H1 (cell line): ENCODE data around the gene RGS9. TPM values are rescaled to one million over a fixed set of nuclear protein-coding genes. Genes with fewer than 3 reads are reported as not detected.

Experiments
- CTCF ChIA-PET: fragments of 300-600 bp; sonication (Branson Sonifier 250); formaldehyde crosslinking; loops from one replicate; lab custom pipeline; 2021; ENCODE audit not compliant: partially characterized antibody; lab: Charles Lee
- POLR2A ChIA-PET: fragments of 300-600 bp; sonication (Branson Sonifier 250); formaldehyde crosslinking; loops from one replicate; lab custom pipeline; 2021; ENCODE audit warnings: inconsistent platforms; ENCODE audit not compliant: partially characterized antibody; lab: Charles Lee
- DNase-seq, 2 experiments: peaks; one replicate each; pipeline versions ENCODE4 v3.0.0 to v3.0.0-alpha.2; 2010 to 2022; ENCODE audit warnings: low spot score in 2 of 2, low read depth in 1 of 2, mixed read lengths in 1 of 2
- FAIRE-seq: peaks from 2 replicates; lab custom pipeline; 2011; peaks lifted over from hg19 to GRCh38; lab: Jason Lieb, UNC
- H2AFZ ChIP-seq: 2 replicates; pipeline ENCODE4 v1.8.1; 2012; ENCODE audit warnings: low read length, inconsistent platforms
- H2AK5ac ChIP-seq: 2 replicates; pipeline ENCODE4 v1.6.1; 2013; ENCODE audit warnings: low read depth, low read length
- H2BK120ac ChIP-seq: replicated peaks from 2 replicates; pipeline ENCODE3; 2013; ENCODE audit warnings: low read depth, low read length, inconsistent platforms
- H2BK12ac ChIP-seq: 2 replicates; pipeline ENCODE4 v1.6.1; 2013; ENCODE audit warnings: low read depth, low read length
- H2BK15ac ChIP-seq: 2 replicates; pipeline ENCODE4 v1.6.1; 2013; ENCODE audit warnings: low read length
- H2BK20ac ChIP-seq: 2 replicates; pipeline ENCODE4 v1.6.1; 2013; ENCODE audit warnings: low read length
- H2BK5ac ChIP-seq: 2 replicates; pipeline ENCODE4 v1.6.1; 2013; ENCODE audit warnings: low read depth, low read length
- H3K14ac ChIP-seq: 2 replicates; pipeline ENCODE4 v1.6.1; 2013; ENCODE audit warnings: inconsistent platforms; ENCODE audit not compliant: insufficient read length
- H3K18ac ChIP-seq: 2 replicates; pipeline ENCODE4 v1.6.1; 2013; ENCODE audit warnings: low read length; ENCODE audit errors: extremely low read depth
- H3K23ac ChIP-seq: 2 replicates; pipeline ENCODE4 v1.6.1; 2013; ENCODE audit warnings: inconsistent platforms; ENCODE audit not compliant: insufficient read length
- H3K23me2 ChIP-seq: 2 replicates; pipeline ENCODE4 v1.6.1; 2013; ENCODE audit warnings: low read depth, low read length
- H3K27ac ChIP-seq: 2 replicates; pipeline ENCODE4 v1.6.1; 2011; ENCODE audit warnings: low read depth, low read length, inconsistent platforms
- H3K27me3 ChIP-seq, 4 experiments: replicated peaks in 1 of 4; 1 replicate in 1 of 4; 2 replicates in 3 of 4; pipeline versions ENCODE4 v1.6.1 to v1.8.1; 2011 to 2013; ENCODE audit warnings: low read length in 3 of 4, mild to moderate bottlenecking in 3 of 4, inconsistent platforms in 2 of 4, mixed read lengths in 2 of 4, moderate library complexity in 1 of 4; ENCODE audit not compliant: control insufficient read depth in 3 of 4, insufficient read depth in 3 of 4; ENCODE audit errors: extremely low read depth in 1 of 4
- H3K36me3 ChIP-seq, 4 experiments: 2 replicates each; pipeline versions ENCODE4 v1.6.1 to v1.8.1; 2011 to 2013; ENCODE audit warnings: mild to moderate bottlenecking in 4 of 4, low read length in 3 of 4, moderate library complexity in 2 of 4, control low read depth in 1 of 4, inconsistent platforms in 1 of 4; ENCODE audit not compliant: insufficient read depth in 4 of 4, control insufficient read depth in 2 of 4
- H3K4ac ChIP-seq: replicated peaks from 2 replicates; pipeline ENCODE3; 2013; ENCODE audit warnings: low read length, low read depth, mixed read lengths, inconsistent platforms; ENCODE audit not compliant: insufficient read length
- H3K4me1 ChIP-seq, 4 experiments: replicated peaks in 1 of 4; 1 replicate in 1 of 4; 2 replicates in 3 of 4; pipeline versions ENCODE4 v1.6.1 to v1.8.1; 2011 to 2013; ENCODE audit warnings: low read length in 3 of 4, inconsistent platforms in 2 of 4, mixed read lengths in 1 of 4; ENCODE audit not compliant: insufficient read depth in 4 of 4, control insufficient read depth in 3 of 4
- H3K4me2 ChIP-seq, 2 experiments: 2 replicates each; pipeline versions ENCODE4 v1.6.1 to v1.8.1; 2011 to 2013; ENCODE audit warnings: low read depth in 2 of 2, low read length in 2 of 2, control low read depth in 1 of 2, inconsistent platforms in 1 of 2, mild to moderate bottlenecking in 1 of 2; ENCODE audit not compliant: insufficient read depth in 1 of 2
- H3K4me3 ChIP-seq, 4 experiments: fragments of 200-600, 300-600 bp in 1 of 4; sonication (generic), shearing (Covaris generic), sonication (Bioruptor Twin) in 1 of 4; 2 replicates each; pipeline versions ENCODE4 v1.5.1 to v1.8.1; 2011 to 2016; ENCODE audit warnings: low read length in 4 of 4, low read depth in 3 of 4, control low read depth in 2 of 4, inconsistent platforms in 2 of 4, mild to moderate bottlenecking in 2 of 4, mixed read lengths in 1 of 4, moderate library complexity in 1 of 4; ENCODE audit not compliant: insufficient read depth in 2 of 4; ENCODE audit errors: extremely low read depth in 1 of 4
- H3K56ac ChIP-seq: replicated peaks from 2 replicates; pipeline ENCODE3; 2013; ENCODE audit warnings: low read depth, mild to moderate bottlenecking, mixed read lengths, low read length, inconsistent platforms; ENCODE audit not compliant: insufficient read length
- H3K79me1 ChIP-seq: 2 replicates; pipeline ENCODE4 v1.6.1; 2013; ENCODE audit warnings: low read depth, low read length, control low read depth
- H3K79me2 ChIP-seq, 2 experiments: 2 replicates each; pipeline versions ENCODE4 v1.6.1 to v1.8.1; 2012 to 2013; ENCODE audit warnings: low read length in 2 of 2, mild to moderate bottlenecking in 2 of 2, inconsistent platforms in 1 of 2; ENCODE audit not compliant: insufficient read depth in 2 of 2, control insufficient read depth in 1 of 2
- H3K9ac ChIP-seq, 4 experiments: replicated peaks in 1 of 4; 1 replicate in 1 of 4; 2 replicates in 3 of 4; pipeline versions ENCODE4 v1.6.1 to v1.8.1; 2011 to 2013; ENCODE audit warnings: low read depth in 3 of 4, low read length in 3 of 4, control low read depth in 2 of 4, mild to moderate bottlenecking in 2 of 4, moderate library complexity in 2 of 4, inconsistent platforms in 1 of 4; ENCODE audit errors: extremely low read depth in 1 of 4
- H3K9me3 ChIP-seq, 2 experiments: 2 replicates each; pipeline versions ENCODE4 v1.6.1 to v1.8.1; 2012 to 2013; ENCODE audit warnings: mild to moderate bottlenecking in 2 of 2, moderate library complexity in 2 of 2, control low read depth in 1 of 2, inconsistent platforms in 1 of 2, low read depth in 1 of 2, low read length in 1 of 2, mixed read lengths in 1 of 2; ENCODE audit not compliant: insufficient read depth in 2 of 2
- H4K20me1 ChIP-seq, 2 experiments: replicated peaks in 1 of 2; 2 replicates each; pipeline versions ENCODE3 to v1.8.1; 2011 to 2013; ENCODE audit warnings: inconsistent platforms in 2 of 2, low read length in 2 of 2, mild to moderate bottlenecking in 1 of 2; ENCODE audit not compliant: insufficient read depth in 2 of 2, control insufficient read depth in 1 of 2
- H4K5ac ChIP-seq: 2 replicates; pipeline ENCODE4 v1.6.1; 2013; ENCODE audit warnings: low read length, low read depth, mixed read lengths, inconsistent platforms; ENCODE audit not compliant: insufficient read length
- H4K8ac ChIP-seq: 2 replicates; pipeline ENCODE4 v1.8.0; 2013; ENCODE audit warnings: mild to moderate bottlenecking, moderate library complexity, low read length, inconsistent platforms; ENCODE audit not compliant: insufficient read depth; ENCODE audit errors: extremely low read depth
- H4K91ac ChIP-seq: replicated peaks from 2 replicates; pipeline ENCODE3; 2013; ENCODE audit warnings: low read length, mixed read lengths, inconsistent platforms; ENCODE audit not compliant: insufficient read length
- ASH2L ChIP-seq: fragments of 200-600, 300-600 bp; sonication (generic); IDR thresholded peaks from one replicate; pipeline ENCODE4 v1.7.1; 2017; ENCODE audit warnings: low read length
- ATF2 ChIP-seq: IDR thresholded peaks from 2 replicates; pipeline ENCODE4 v1.6.1; 2012; ENCODE audit warnings: low read length, inconsistent platforms
- BCL11A ChIP-seq, 2 experiments: IDR thresholded peaks; one replicate each; pipeline ENCODE4 v1.6.1; 2011; ENCODE audit warnings: low read depth in 2 of 2, low read length in 2 of 2, mild to moderate bottlenecking in 2 of 2
- EGR1 ChIP-seq: IDR thresholded peaks from 2 replicates; pipeline ENCODE4 v1.6.1; 2011; ENCODE audit warnings: low read depth, low read length, borderline replicate concordance
- GABPA ChIP-seq: IDR thresholded peaks from 2 replicates; pipeline ENCODE4 v1.6.1; 2011; ENCODE audit warnings: mild to moderate bottlenecking, low read length, moderate library complexity, borderline replicate concordance; ENCODE audit not compliant: insufficient read depth
- KDM1A ChIP-seq: fragments of 200-600, 300-600 bp; sonication (generic); IDR thresholded peaks from 2 replicates; pipeline ENCODE4 v1.7.1; 2016; ENCODE audit warnings: mild to moderate bottlenecking, low read length, borderline replicate concordance
- KDM5A ChIP-seq: fragments of 200-600 bp; IDR thresholded peaks from 2 replicates; pipeline ENCODE4 v1.7.1; 2012; ENCODE audit warnings: mild to moderate bottlenecking, low read length, inconsistent platforms, mixed read lengths
- SP2 ChIP-seq: IDR thresholded peaks from 2 replicates; pipeline ENCODE4 v1.6.1; 2012; ENCODE audit warnings: mild to moderate bottlenecking, low read length, inconsistent platforms
- ZNF274 ChIP-seq: IDR thresholded peaks from 2 replicates; pipeline ENCODE4 v1.7.0; 2012; ENCODE audit warnings: low read length, borderline replicate concordance; ENCODE audit errors: extremely low read depth
- polyA plus RNA-seq, 7 experiments: library from polyadenylated mRNA; depleted of rRNA in 3 of 7; stranded (reverse) in 5 of 7; unstranded in 2 of 7; fragments of >200 nt in 5 of 7; fragments of 200-250 nt in 2 of 7; gene quantifications; 1 replicate in 5 of 7; 2 replicates in 1 of 7; 4 replicates in 1 of 7; pipeline versions ENCODE4 v1.2.1 to v1.2.3, GENCODE V29; 2011 to 2013; ENCODE audit warnings: missing spikeins in 2 of 7, mixed read lengths in 2 of 7
- total RNA-seq: library from RNA; stranded (reverse); fragmentation: NEBNext Ultra II Directional; extraction: Animal tissue kit (Norgen Biotek cat#: 25700); gene quantifications from 2 replicates; pipeline ENCODE4 v1.2.1, GENCODE V29; 2021

The RGS9 gene
- total and polyA plus RNA-seq, 2 of the 8 experiments (the other 6 are each of a cell fraction or from before 2014, with no cell fraction given) = 8.9 to 20.5 TPM

- no peak overlapping the region for H3K9ac ChIP-seq
- H3K14ac ChIP-seq = no peak overlapping the region
- no peak overlapping the region for H2BK120ac ChIP-seq
- H2AFZ ChIP-seq = no peak overlapping the region
- H3K4me3 ChIP-seq = no peak overlapping the region
- DNase-seq (no peak), FAIRE-seq (no peak)
- H2AK5ac ChIP-seq = no peak overlapping the region
- H2BK20ac ChIP-seq = no peak overlapping the region
- H4K5ac ChIP-seq = no peak overlapping the region
- no peak overlapping the region for H3K4ac ChIP-seq
- CTCF ChIA-PET = no interaction called here
- TF ChIP-seq ATF2 = no peak
- TF ChIP-seq ASH2L = no peak
- no peak for TF ChIP-seq BCL11A (IDR thresholded peaks at IDR 0.05; ENCODE audit: low read depth in 2 of 2, low read length in 2 of 2)
- no peak for TF ChIP-seq KDM5A
- no peak for TF ChIP-seq KDM1A
- TF ChIP-seq EGR1 = no peak
- no peak for TF ChIP-seq SP2
- TF ChIP-seq GABPA = no peak
- TF ChIP-seq ZNF274 = no peak
- H3K9me3 ChIP-seq = no peaks in the 10 kb centered on the region
- no peak overlapping the region for H3K56ac ChIP-seq
- no peak overlapping the region for H4K91ac ChIP-seq
- no peaks in the 10 kb centered on the region for H3K79me2 ChIP-seq
- no peak overlapping the region for H4K8ac ChIP-seq
- no peak overlapping the region for H2BK12ac ChIP-seq
- no peak overlapping the region for H3K27ac ChIP-seq
- H3K18ac ChIP-seq = no peak overlapping the region
- no peaks in the 10 kb centered on the region; a peak in 1 of 8 replicates for H3K36me3 ChIP-seq
- H3K27me3 ChIP-seq = no peaks in the 10 kb centered on the region
- no peaks in the 10 kb centered on the region; the same call in 1 of the 2 replicates for H3K79me1 ChIP-seq
- peaks cover 0 to 4% (median 1%) of the 10 kb centered on the region in 4 experiments; a peak in 5 of 7 replicates for H3K4me1 ChIP-seq
- no peak overlapping the region for H3K23ac ChIP-seq
- H2BK5ac ChIP-seq = no peak overlapping the region
- H3K4me2 ChIP-seq = no peak overlapping the region
- peaks cover 10% of the 10 kb centered on the region; the same call in 1 of the 2 replicates for H3K23me2 ChIP-seq
- POLR2A ChIA-PET = no interaction called here
- H2BK15ac ChIP-seq = no peak overlapping the region
- no peaks in the 10 kb centered on the region for H4K20me1 ChIP-seq
These were observed 38.8 kb downstream of the RGS9 start for GRCh38 chr17:65175952-65176351.
